MCF 10A (cell line): ENCODE data around the gene MIDN. TPM values are rescaled to one million over a fixed set of nuclear protein-coding genes. Genes with fewer than 3 reads are reported as not detected.

Experiments
- BruUV-seq: library from RNA; stranded (reverse); fragments of 400-500 nt; replicated peaks from 2 replicates; lab custom pipeline; 2021; lab: Mats Ljungman, UMichigan
- CTCF ChIA-PET: fragments of 300-600 bp; sonication (Branson Sonifier 250); formaldehyde crosslinking; extraction: SDS; loops from one replicate; lab custom pipeline; 2021; ENCODE audit warnings: antibody characterized with exemption, inconsistent platforms; lab: Yijun Ruan, JAX
- POLR2A ChIA-PET: fragments of 300-600, 350-650 bp; sonication (Branson Sonifier 250); formaldehyde crosslinking; extraction: SDS; loops from one replicate; lab custom pipeline; 2020; ENCODE audit warnings: antibody characterized with exemption, inconsistent platforms; lab: Yijun Ruan, JAX
- DNase-seq: peaks from one replicate; pipeline ENCODE4 v3.0.0-alpha.2; 2018; ENCODE audit not compliant: unreplicated experiment
- H3K27ac Mint-ChIP-seq: one replicate; pipeline ENCODE4 v1.8.0; 2022; ENCODE audit warnings: mild to moderate bottlenecking, low read depth, mixed read lengths; ENCODE audit not compliant: unreplicated experiment
- H3K27me3 Mint-ChIP-seq: one replicate; pipeline ENCODE4 v1.8.0; 2022; ENCODE audit warnings: mixed read lengths; ENCODE audit not compliant: insufficient read depth, unreplicated experiment
- H3K36me3 Mint-ChIP-seq: one replicate; pipeline ENCODE4 v1.8.0; 2022; ENCODE audit warnings: mild to moderate bottlenecking, moderate library complexity, mixed read lengths; ENCODE audit not compliant: insufficient read depth, unreplicated experiment
- H3K4me1 Mint-ChIP-seq: one replicate; pipeline ENCODE4 v1.8.0; 2022; ENCODE audit warnings: mixed read lengths; ENCODE audit not compliant: insufficient read depth, unreplicated experiment
- H3K4me3 Mint-ChIP-seq: one replicate; pipeline ENCODE4 v1.8.0; 2022; ENCODE audit warnings: mild to moderate bottlenecking, moderate library complexity, mixed read lengths; ENCODE audit not compliant: unreplicated experiment
- H3K9me3 Mint-ChIP-seq: one replicate; pipeline ENCODE4 v1.8.0; 2022; ENCODE audit warnings: mixed read lengths; ENCODE audit not compliant: unreplicated experiment
- intact Hi-C: fragments of 100-400 bp; cut with micrococcal nuclease; formaldehyde crosslinking; loops from 2 replicates; pipeline ENCODE4 v1.14.1; 2022
- total RNA-seq: library from RNA; stranded (reverse); gene quantifications from 2 replicates; pipeline ENCODE4 v1.2.3, GENCODE V29; 2022
- TF ChIP-seq, protein P1 (sequence below): fragments of 200-600 bp; IDR thresholded peaks from one replicate; pipeline ENCODE4 v1.8.0; 2022; ENCODE audit warnings: antibody characterized with exemption, mild to moderate bottlenecking; ENCODE audit not compliant: unreplicated experiment

Gene MIDN
- total RNA-seq, 1 experiment from 2014 or later, result 73.6 TPM

DNA sequence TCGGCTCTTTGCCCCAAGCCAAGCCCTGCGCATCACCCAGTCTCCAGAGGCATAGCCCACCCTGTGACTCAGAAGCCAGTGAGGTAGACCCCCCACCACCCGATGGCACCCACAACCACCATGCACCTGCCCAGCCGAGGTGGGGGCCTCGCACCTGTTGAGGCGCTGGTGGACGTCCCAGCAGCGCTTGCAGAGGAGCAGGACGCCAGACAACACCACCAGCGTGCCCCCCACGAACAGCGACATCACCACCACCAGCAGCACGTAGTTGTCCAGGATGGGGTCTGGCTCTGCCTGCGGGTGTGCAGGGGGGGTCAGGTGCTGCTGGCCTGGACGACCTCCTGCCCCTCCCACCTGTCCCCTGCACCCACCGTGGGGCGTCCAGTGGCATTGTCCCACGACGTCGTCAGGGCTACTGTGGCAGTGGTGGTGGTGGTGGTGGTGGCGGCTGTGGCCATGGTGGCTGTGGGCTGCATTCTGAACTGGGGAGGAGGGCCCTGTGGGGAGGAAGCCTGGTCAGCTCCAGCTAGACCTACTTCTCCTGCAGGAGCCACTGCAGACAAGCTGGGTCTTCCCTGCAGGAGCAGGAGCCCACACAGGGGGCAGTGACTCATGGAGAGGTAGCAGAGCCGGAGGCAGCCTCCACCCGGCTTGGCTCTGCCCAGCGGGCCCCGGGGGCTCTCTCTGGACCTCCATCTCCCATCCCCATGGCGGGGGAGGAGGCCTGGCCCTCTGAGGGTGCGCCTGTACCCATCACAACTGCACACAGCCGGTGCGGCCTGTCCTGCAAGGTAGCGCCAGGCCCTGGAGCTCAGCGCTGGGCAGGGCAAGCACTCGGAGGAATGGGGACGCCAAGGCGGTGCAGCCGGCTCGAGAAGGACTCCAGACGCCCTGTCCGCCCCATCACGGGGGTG, 12.5 kb upstream of the MIDN start:
- TF ChIP-seq, protein P1, sequence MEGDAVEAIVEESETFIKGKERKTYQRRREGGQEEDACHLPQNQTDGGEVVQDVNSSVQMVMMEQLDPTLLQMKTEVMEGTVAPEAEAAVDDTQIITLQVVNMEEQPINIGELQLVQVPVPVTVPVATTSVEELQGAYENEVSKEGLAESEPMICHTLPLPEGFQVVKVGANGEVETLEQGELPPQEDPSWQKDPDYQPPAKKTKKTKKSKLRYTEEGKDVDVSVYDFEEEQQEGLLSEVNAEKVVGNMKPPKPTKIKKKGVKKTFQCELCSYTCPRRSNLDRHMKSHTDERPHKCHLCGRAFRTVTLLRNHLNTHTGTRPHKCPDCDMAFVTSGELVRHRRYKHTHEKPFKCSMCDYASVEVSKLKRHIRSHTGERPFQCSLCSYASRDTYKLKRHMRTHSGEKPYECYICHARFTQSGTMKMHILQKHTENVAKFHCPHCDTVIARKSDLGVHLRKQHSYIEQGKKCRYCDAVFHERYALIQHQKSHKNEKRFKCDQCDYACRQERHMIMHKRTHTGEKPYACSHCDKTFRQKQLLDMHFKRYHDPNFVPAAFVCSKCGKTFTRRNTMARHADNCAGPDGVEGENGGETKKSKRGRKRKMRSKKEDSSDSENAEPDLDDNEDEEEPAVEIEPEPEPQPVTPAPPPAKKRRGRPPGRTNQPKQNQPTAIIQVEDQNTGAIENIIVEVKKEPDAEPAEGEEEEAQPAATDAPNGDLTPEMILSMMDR, result no peak
- H3K4me1 Mint-ChIP-seq, result peaks cover 14% of the 10 kb centered on the region
- peaks cover 5% of the 10 kb centered on the region for H3K36me3 Mint-ChIP-seq
- ChIA-PET POLR2A (interaction anchor here (0.6 kb wide), 1 partner anchor 18 kb away, joined by 3 read pairs; no protein-coding TSS in a partner anchor), CTCF (interaction anchor here (0.6 kb wide), 1 partner anchor 20 kb away, joined by 3 read pairs; no protein-coding TSS in a partner anchor)
- DNase-seq, result no peak
- intact Hi-C loops, result no loop called here
- peak overlapping the region; percentile 62 for H3K4me3 Mint-ChIP-seq
- BruUV-seq, result no TSS peak
- H3K27me3 Mint-ChIP-seq, result no peaks in the 10 kb centered on the region
- no peak overlapping the region for H3K27ac Mint-ChIP-seq
- H3K9me3 Mint-ChIP-seq, result no peaks in the 10 kb centered on the region

- POLR2A ChIA-PET, result interaction anchor here (0.6 kb wide), 1 partner anchor 19 kb away, joined by 3 read pairs; no protein-coding TSS in a partner anchor
- CTCF ChIA-PET, result interaction anchor here (0.6 kb wide), 1 partner anchor 21 kb away, joined by 3 read pairs; no protein-coding TSS in a partner anchor
- no peaks in the 10 kb centered on the region for H3K9me3 Mint-ChIP-seq
- H3K27me3 Mint-ChIP-seq, result no peaks in the 10 kb centered on the region
- no peak overlapping the region for H3K27ac Mint-ChIP-seq
- H3K4me1 Mint-ChIP-seq, result peaks cover 16% of the 10 kb centered on the region
- no TSS peak for BruUV-seq
- peaks cover 5% of the 10 kb centered on the region for H3K36me3 Mint-ChIP-seq
- TF ChIP-seq, protein P1, result no peak
- H3K4me3 Mint-ChIP-seq, result peak overlapping the region; percentile 62
- no peak for DNase-seq
- intact Hi-C loops, result no loop called here
Measured at GRCh38 chr19:1236576-1236975, 11.8 kb upstream of the MIDN start.

- TF ChIP-seq, protein P1, result no peak
- Mint-ChIP-seq H3K4me1 (peaks cover 12% of the 10 kb centered on the region), H3K36me3 (peaks cover 5% of the 10 kb centered on the region), H3K4me3 (peak overlapping the region; percentile 62), H3K27me3 (no peaks in the 10 kb centered on the region), H3K27ac (no peak overlapping the region), H3K9me3 (no peaks in the 10 kb centered on the region)
- POLR2A ChIA-PET, result no interaction called here
- DNase-seq, result no peak
- intact Hi-C loops, result no loop called here
- no TSS peak for BruUV-seq
- CTCF ChIA-PET, result no interaction called here
Measured at GRCh38 chr19:1237027-1237659, 11.2 kb upstream of the MIDN start.
